PFSK-1 (cell line): ENCODE results near the gene SMPDL3A.

Experiments used
- FOXP2 ChIP-seq: optimal IDR thresholded peaks from 2 replicates; pipeline ENCODE3; 2011; ENCODE audit warnings: borderline replicate concordance, control low read depth, inconsistent platforms; ENCODE audit not compliant: insufficient read depth; ENCODE audit errors: extremely low read length, extremely low read depth
- POLR2AphosphoS5 ChIP-seq: IDR thresholded peaks from 2 replicates; pipeline ENCODE4 v1.6.1; 2012; ENCODE audit warnings: low read depth, mild to moderate bottlenecking, control low read depth, low read length, moderate library complexity
- SIN3A ChIP-seq: IDR thresholded peaks from 2 replicates; pipeline ENCODE4 v1.6.1; 2012; ENCODE audit warnings: mild to moderate bottlenecking, low read length, moderate library complexity, borderline replicate concordance; ENCODE audit not compliant: insufficient read depth
- TAF1 ChIP-seq: IDR thresholded peaks from 2 replicates; pipeline ENCODE4 v1.6.1; 2012; ENCODE audit warnings: low read length, control low read depth, borderline replicate concordance; ENCODE audit not compliant: insufficient read depth
- TF ChIP-seq, protein P1 (sequence below), 2 experiments: IDR thresholded peaks; 2 replicates each; pipeline versions ENCODE4 v1.6.1 to v1.8.0; 2011 to 2012; ENCODE audit warnings: low read depth in 2 of 2, low read length in 2 of 2, control low read depth in 1 of 2, inconsistent platforms in 1 of 2, mild to moderate bottlenecking in 1 of 2, moderate library complexity in 1 of 2; ENCODE audit not compliant: insufficient read depth in 1 of 2

SMPDL3A gene

GRCh38 chr6:122817766-122818165 lies 28.7 kb downstream of the SMPDL3A start:
- TF ChIP-seq POLR2AphosphoS5 (no peak), TAF1 (no peak), FOXP2 (no peak), SIN3A (no peak)
- TF ChIP-seq, protein P1, sequence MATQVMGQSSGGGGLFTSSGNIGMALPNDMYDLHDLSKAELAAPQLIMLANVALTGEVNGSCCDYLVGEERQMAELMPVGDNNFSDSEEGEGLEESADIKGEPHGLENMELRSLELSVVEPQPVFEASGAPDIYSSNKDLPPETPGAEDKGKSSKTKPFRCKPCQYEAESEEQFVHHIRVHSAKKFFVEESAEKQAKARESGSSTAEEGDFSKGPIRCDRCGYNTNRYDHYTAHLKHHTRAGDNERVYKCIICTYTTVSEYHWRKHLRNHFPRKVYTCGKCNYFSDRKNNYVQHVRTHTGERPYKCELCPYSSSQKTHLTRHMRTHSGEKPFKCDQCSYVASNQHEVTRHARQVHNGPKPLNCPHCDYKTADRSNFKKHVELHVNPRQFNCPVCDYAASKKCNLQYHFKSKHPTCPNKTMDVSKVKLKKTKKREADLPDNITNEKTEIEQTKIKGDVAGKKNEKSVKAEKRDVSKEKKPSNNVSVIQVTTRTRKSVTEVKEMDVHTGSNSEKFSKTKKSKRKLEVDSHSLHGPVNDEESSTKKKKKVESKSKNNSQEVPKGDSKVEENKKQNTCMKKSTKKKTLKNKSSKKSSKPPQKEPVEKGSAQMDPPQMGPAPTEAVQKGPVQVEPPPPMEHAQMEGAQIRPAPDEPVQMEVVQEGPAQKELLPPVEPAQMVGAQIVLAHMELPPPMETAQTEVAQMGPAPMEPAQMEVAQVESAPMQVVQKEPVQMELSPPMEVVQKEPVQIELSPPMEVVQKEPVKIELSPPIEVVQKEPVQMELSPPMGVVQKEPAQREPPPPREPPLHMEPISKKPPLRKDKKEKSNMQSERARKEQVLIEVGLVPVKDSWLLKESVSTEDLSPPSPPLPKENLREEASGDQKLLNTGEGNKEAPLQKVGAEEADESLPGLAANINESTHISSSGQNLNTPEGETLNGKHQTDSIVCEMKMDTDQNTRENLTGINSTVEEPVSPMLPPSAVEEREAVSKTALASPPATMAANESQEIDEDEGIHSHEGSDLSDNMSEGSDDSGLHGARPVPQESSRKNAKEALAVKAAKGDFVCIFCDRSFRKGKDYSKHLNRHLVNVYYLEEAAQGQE (IDR thresholded peaks at IDR 0.05; ENCODE audit: insufficient read depth in 1 of 2, low read depth in 2 of 2, low read length in 2 of 2) = no peak

DNA sequence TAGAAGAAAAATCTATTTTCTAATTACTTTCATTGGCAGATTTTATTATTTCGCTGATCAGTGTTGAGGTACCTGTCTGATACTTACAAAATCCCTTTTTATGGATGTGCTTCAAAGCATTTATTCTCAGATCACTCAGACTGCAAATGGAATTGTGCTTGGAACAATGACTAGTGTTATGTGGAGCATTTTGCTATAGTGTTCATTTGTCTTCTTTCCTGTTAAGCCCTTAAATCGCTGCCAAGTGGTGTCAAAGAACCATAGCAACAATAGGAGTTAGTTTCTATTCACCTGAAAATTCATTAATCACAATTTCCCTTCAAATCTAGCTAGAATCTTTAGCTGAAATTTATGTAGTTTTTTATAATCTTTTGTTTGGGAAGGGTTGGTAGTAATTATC lies 29.8 kb downstream of the SMPDL3A start:
- TF ChIP-seq, protein P1 (IDR thresholded peaks at IDR 0.05; ENCODE audit: insufficient read depth in 1 of 2, low read depth in 2 of 2, low read length in 2 of 2) = no peak
- TF ChIP-seq POLR2AphosphoS5 (no peak), FOXP2 (no peak), TAF1 (no peak), SIN3A (no peak)

- TF ChIP-seq SIN3A (no peak), FOXP2 (no peak), TAF1 (no peak), POLR2AphosphoS5 (no peak)
- TF ChIP-seq, protein P1 (IDR thresholded peaks at IDR 0.05; ENCODE audit: insufficient read depth in 1 of 2, low read depth in 2 of 2, low read length in 2 of 2) = no peak
Observed at GRCh38 chr6:122821095-122821494, 32.0 kb downstream of the SMPDL3A start.

GRCh38 chr6:122825163-122825562 lies 36.1 kb downstream of the SMPDL3A start:
- TF ChIP-seq TAF1 (no peak), SIN3A (no peak), POLR2AphosphoS5 (no peak), FOXP2 (no peak)
- TF ChIP-seq, protein P1 (IDR thresholded peaks at IDR 0.05; ENCODE audit: insufficient read depth in 1 of 2, low read depth in 2 of 2, low read length in 2 of 2) = no peak

DNA sequence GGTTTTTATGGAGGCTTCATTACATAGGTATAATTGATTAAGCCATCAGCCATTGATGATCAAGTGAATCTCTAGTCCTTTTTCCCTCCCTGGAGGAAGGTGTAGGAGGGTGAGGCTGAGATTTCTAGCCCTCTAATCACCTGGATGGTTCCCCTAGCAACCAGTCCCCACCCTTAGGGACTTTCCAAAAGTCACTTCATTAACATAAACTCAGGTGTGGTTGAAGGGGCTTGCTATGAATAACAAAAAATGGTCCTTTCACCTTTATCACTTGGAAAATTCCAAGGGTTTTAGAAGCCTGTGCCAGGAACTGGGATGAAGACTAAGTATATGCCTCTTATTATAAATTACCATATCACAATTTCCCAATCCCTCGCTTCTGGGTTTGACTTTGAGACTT lies 40.4 kb downstream of the SMPDL3A start:
- TF ChIP-seq POLR2AphosphoS5 (no peak), TAF1 (no peak), SIN3A (no peak), FOXP2 (no peak)
- TF ChIP-seq, protein P1 (IDR thresholded peaks at IDR 0.05; ENCODE audit: insufficient read depth in 1 of 2, low read depth in 2 of 2, low read length in 2 of 2) = no peak
